Vagina (tissue), 2 donors: ENCODE data around the gene ISCU.

Experiments
- POLR2A ChIP-seq, 2 donors: fragments of 450-650 bp; IDR thresholded peaks; one replicate each; pipeline ENCODE4 v1.6.1; 2017; ENCODE audit warnings: antibody characterized with exemption in 2 of 2, mild to moderate bottlenecking in 2 of 2, moderate library complexity in 2 of 2
- POLR2AphosphoS5 ChIP-seq, 2 donors: sonication (generic); formaldehyde crosslinking; IDR thresholded peaks; one replicate each; pipeline ENCODE4 v1.9.0; 2017; ENCODE audit warnings: antibody characterized with exemption in 2 of 2, mild to moderate bottlenecking in 2 of 2, low read depth in 1 of 2; ENCODE audit not compliant: insufficient read depth in 1 of 2

DNA sequence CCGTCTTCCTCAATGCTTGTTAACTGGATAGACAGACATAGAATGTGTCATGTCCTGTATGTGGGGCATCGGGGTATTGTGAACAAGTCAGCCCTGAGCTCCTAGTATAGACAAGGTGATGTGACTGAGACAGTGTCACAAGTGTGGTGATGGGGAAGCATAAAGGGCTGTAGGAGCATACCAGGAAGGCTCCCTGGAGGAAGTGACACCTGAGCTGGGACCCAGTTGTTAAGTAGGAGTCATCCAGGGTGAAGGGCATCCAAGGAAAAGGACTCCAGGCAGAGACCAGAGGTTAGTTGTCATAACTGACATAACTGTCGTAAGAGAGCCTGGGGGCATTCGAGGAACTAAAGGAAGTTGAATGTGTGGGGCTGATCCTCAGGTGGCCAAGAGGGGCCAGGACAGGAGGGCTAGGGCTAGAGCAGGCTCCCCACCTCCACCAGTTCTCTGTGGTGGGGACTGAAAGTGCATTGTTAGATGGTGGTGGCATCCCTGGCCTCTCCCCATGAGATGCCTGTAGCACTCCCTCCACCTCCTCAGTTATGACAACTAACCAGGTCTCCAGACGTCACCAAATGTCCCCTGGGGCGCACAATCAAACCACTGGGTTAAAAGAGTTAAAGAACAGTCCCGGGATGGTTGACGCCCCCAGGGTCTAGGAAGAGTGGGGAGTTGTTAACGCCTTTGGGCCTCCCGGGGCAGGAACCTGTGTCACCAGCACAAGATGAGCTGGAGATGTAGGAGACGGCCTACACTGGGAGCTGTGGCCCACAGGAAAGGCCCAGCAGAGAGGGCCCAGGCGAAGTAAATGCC is 44.9 kb upstream of the ISCU start:
- TF ChIP-seq POLR2AphosphoS5 (IDR thresholded peaks at IDR 0.05; ENCODE audit: insufficient read depth in 1 of 2, low read depth in 1 of 2) (no peak), POLR2A (IDR thresholded peaks at IDR 0.05) (no peak)
